ENCODE measurements around the gene CCR7.

CCR7 gene

DNA sequence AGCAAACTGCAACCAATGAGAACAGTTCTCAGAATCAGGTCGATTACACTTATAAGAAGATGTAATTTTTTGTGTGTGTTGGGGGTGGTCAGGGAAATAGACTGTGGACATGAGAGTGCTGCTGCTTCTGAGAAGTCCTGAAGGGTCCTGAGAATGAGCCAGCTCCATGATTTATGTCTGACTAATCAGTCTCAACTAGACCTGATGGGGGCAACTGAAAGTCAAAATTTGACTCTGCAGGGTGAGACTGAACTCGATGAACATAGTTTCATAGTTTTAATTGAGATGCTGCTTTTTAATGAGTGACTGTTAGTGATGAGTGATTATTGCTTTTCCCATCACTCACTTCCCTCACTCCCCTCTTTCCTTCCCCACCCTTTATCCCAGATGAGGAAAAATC is 45.1 kb upstream of the CCR7 start:
- TF ChIP-seq, protein P1, sequence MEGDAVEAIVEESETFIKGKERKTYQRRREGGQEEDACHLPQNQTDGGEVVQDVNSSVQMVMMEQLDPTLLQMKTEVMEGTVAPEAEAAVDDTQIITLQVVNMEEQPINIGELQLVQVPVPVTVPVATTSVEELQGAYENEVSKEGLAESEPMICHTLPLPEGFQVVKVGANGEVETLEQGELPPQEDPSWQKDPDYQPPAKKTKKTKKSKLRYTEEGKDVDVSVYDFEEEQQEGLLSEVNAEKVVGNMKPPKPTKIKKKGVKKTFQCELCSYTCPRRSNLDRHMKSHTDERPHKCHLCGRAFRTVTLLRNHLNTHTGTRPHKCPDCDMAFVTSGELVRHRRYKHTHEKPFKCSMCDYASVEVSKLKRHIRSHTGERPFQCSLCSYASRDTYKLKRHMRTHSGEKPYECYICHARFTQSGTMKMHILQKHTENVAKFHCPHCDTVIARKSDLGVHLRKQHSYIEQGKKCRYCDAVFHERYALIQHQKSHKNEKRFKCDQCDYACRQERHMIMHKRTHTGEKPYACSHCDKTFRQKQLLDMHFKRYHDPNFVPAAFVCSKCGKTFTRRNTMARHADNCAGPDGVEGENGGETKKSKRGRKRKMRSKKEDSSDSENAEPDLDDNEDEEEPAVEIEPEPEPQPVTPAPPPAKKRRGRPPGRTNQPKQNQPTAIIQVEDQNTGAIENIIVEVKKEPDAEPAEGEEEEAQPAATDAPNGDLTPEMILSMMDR (conservative IDR thresholded peaks at IDR 0.05; ENCODE audit: control insufficient read depth, insufficient read depth, low read depth, low read length): no peak
- no peak overlapping the region for H3K4me3 ChIP-seq (ENCODE audit: control insufficient read depth, low read depth, low read length)
- peak; percentile 9 for DNase-seq (ENCODE audit: low read depth)

GRCh38 chr17:40608061-40608581 is 42.8 kb upstream of the CCR7 start:
- no peak overlapping the region for H3K4me3 ChIP-seq (ENCODE audit: control insufficient read depth, low read depth, low read length)
- TF ChIP-seq, protein P1 (conservative IDR thresholded peaks at IDR 0.05; ENCODE audit: control insufficient read depth, insufficient read depth, low read depth, low read length): no peak
- no peak for DNase-seq (ENCODE audit: low read depth)

- DNase-seq (ENCODE audit: low read depth): no peak
- H3K4me3 ChIP-seq (ENCODE audit: control insufficient read depth, low read depth, low read length): no peak overlapping the region
- TF ChIP-seq, protein P1 (conservative IDR thresholded peaks at IDR 0.05; ENCODE audit: control insufficient read depth, insufficient read depth, low read depth, low read length): no peak
Observed at GRCh38 chr17:40607641-40608040, 42.4 kb upstream of the CCR7 start.

- TF ChIP-seq, protein P1 (conservative IDR thresholded peaks at IDR 0.05; ENCODE audit: control insufficient read depth, insufficient read depth, low read depth, low read length): no peak
- DNase-seq (ENCODE audit: low read depth): no peak
- no peak overlapping the region for H3K4me3 ChIP-seq (ENCODE audit: control insufficient read depth, low read depth, low read length)
Observed at GRCh38 chr17:40606548-40607353, 41.5 kb upstream of the CCR7 start.

DNA sequence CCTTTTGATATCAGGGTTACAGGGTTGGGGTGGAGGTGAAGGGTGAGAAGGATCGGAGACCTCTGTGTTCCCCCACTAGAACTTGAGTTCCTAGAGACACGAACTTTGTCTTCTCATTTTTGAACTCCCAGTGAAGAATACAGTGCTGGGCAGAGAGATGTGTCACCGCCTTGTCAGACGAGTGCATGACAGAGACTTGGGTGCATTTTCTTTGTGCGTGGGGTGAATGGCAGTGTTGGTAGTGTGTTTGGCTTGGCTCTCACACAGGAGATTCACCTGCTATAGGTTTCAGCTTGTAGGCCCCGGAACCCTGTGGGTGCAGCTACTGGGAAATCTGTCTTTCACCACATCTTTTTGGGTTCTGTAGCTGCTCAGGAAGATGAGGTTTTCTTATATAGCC is 40.0 kb upstream of the CCR7 start:
- H3K4me3 ChIP-seq (ENCODE audit: control insufficient read depth, low read depth, low read length): no peak overlapping the region
- no peak for DNase-seq (ENCODE audit: low read depth)
- TF ChIP-seq, protein P1 (conservative IDR thresholded peaks at IDR 0.05; ENCODE audit: control insufficient read depth, insufficient read depth, low read depth, low read length): no peak

DNA sequence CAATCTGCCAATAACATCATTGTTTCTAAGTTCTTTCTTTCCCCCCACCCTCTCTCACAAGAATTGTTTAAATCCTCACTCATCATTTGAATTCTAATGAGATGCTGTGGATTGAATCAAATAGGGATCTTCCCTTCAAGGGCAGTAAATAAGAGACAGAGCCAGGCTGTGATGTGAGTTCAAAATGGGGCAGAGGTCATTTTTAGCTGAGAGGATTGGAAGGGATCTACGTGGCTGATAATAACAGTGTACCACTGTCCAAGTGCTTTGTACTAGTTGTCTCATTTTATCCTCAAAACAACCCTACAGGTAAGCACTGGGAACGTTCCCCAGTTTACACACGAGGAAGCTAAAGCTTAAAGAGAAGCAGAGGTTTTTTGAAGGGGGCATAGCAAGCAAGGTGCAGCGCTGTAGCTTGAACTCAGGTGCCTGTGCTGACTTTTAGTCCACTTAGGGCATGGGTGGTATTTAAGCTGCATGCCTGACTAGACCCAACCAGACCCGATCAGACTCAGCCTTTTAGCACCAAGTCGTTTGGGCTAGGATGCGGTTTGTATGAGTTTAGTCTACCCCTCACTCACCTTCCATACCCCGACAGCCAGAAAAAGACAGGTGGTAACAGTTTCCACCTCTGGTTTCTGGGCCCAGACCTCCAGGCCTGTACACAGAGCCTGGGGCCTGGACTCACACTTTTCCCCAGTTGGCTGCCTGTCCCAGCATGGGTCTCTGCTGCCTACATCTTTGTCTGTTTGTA is 39.2 kb upstream of the CCR7 start:
- TF ChIP-seq, protein P1 (conservative IDR thresholded peaks at IDR 0.05; ENCODE audit: control insufficient read depth, insufficient read depth, low read depth, low read length): no peak
- H3K4me3 ChIP-seq (ENCODE audit: control insufficient read depth, low read depth, low read length): no peak overlapping the region
- no peak for DNase-seq (ENCODE audit: low read depth)
